B cell (primary cell): Measurements from ENCODE around the gene SLC1A5.

Source experiments
- CTCF ChIP-seq: fragments of 200-600 bp; IDR thresholded peaks from one replicate; pipeline ENCODE4 v1.8.0; 2022; ENCODE audit warnings: antibody characterized with exemption, mild to moderate bottlenecking
- EZH2 ChIP-seq: IDR thresholded peaks from 2 replicates; pipeline ENCODE4 v1.6.1; 2012; ENCODE audit warnings: borderline replicate concordance, low read depth, mild to moderate bottlenecking, moderate library complexity, low read length; ENCODE audit not compliant: insufficient read depth, poor library complexity, severe bottlenecking

GRCh38 chr19:46789371-46789770 is 977 bp upstream of the SLC1A5 start:
- TF ChIP-seq CTCF (no peak), EZH2 (no peak)
